Right lobe of liver (tissue), 6 donors: ENCODE measurements around the gene PIP5K1B. TPM values are rescaled to one million over a fixed set of nuclear protein-coding genes. Genes with fewer than 3 reads are reported as not detected.

Experiments used
- ATAC-seq, 4 donors: fragments of 200-7000 bp; cut with Tn5 transposase; one replicate each; pipeline ENCODE4 v1.9.1; 2020; ENCODE audit warnings: mild to moderate bottlenecking in 4 of 4, moderate library complexity in 4 of 4
- DNase-seq, 3 donors: peaks; one replicate each; pipeline ENCODE4 v3.0.0-alpha.2; 2020
- H3K27ac ChIP-seq, 3 donors: fragments of 200-600 bp; one replicate each; pipeline ENCODE4 v1.8.0; 2022
- H3K27me3 ChIP-seq, 2 donors: fragments of 200-600 bp; one replicate each; pipeline ENCODE4 v1.8.0; 2022
- H3K36me3 ChIP-seq, 4 donors: fragments of 200-600 bp; sonication (generic) in 1 of 4; one replicate each; pipeline versions ENCODE4 v1.5.1 to v1.8.0; 2017 to 2022; ENCODE audit warnings: control low read depth in 1 of 4
- H3K4me1 ChIP-seq, 4 donors: fragments of 200-600 bp; sonication (generic) in 1 of 4; one replicate each; pipeline versions ENCODE4 v1.5.1 to v1.8.0; 2017 to 2022; ENCODE audit warnings: control low read depth in 1 of 4
- H3K4me3 ChIP-seq, 3 donors: fragments of 200-600 bp; one replicate each; pipeline ENCODE4 v1.8.0; 2022
- H3K9me3 ChIP-seq, 4 donors: fragments of 200-600 bp; sonication (generic) in 1 of 4; one replicate each; pipeline versions ENCODE4 v1.5.1 to v1.8.0; 2017 to 2022; ENCODE audit warnings: control low read depth in 1 of 4
- POLR2A ChIP-seq: fragments of 450-650 bp; IDR thresholded peaks from one replicate; pipeline ENCODE4 v1.6.1; 2017; ENCODE audit warnings: antibody characterized with exemption, mild to moderate bottlenecking
- WGBS: methylation state at CpG from one replicate; pipeline ENCODE4 v1.1.6; 2018; ENCODE audit warnings: low coverage, low lambda C conversion rate; ENCODE audit not compliant: insufficient coverage; ENCODE audit errors: missing lambda C conversion rate; 5-methylcytosine and 5-hydroxymethylcytosine counted together
- intact Hi-C, 2 donors: fragments of 100-400 bp; cut with DNase I; formaldehyde crosslinking; loops; one replicate each; pipeline versions ENCODE4 v1.11.2 to v1.14.1; 2022
- total RNA-seq, 6 experiments: library from RNA; depleted of rRNA in 2 of 6; stranded (reverse); fragments of >200 nt in 2 of 6; fragmentation: NEBNext Ultra II Directional in 3 of 6; extraction: Animal tissue kit (Norgen Biotek cat#: 25700) in 3 of 6; gene quantifications; one replicate each; pipeline versions ENCODE4 v1.1.0 to v1.2.4, GENCODE V29; 2016 to 2023
- TF ChIP-seq, protein P1 (sequence below), 4 donors: fragments of 200-600 bp in 3 of 4; fragments of 450-650 bp in 1 of 4; IDR thresholded peaks; one replicate each; pipeline versions ENCODE4 v1.5.1 to v1.8.0; 2016 to 2022; ENCODE audit warnings: antibody characterized with exemption in 4 of 4, mild to moderate bottlenecking in 2 of 4
- donor health status: DM: no; HTN: yes; CAD: no.
- donor health status: DM: no; HTN: no; CAD: no.
- donor health status: DM: no; HTN: no; CAD: no.
- donor health status: DM: no; HTN: yes; CAD: no.
- donor health status: DM: no; HTN: yes; CAD: no.

The PIP5K1B gene
- total RNA-seq, 6 experiments from 2014 or later = 0.27 to 0.71 TPM; not detected in 4

DNA sequence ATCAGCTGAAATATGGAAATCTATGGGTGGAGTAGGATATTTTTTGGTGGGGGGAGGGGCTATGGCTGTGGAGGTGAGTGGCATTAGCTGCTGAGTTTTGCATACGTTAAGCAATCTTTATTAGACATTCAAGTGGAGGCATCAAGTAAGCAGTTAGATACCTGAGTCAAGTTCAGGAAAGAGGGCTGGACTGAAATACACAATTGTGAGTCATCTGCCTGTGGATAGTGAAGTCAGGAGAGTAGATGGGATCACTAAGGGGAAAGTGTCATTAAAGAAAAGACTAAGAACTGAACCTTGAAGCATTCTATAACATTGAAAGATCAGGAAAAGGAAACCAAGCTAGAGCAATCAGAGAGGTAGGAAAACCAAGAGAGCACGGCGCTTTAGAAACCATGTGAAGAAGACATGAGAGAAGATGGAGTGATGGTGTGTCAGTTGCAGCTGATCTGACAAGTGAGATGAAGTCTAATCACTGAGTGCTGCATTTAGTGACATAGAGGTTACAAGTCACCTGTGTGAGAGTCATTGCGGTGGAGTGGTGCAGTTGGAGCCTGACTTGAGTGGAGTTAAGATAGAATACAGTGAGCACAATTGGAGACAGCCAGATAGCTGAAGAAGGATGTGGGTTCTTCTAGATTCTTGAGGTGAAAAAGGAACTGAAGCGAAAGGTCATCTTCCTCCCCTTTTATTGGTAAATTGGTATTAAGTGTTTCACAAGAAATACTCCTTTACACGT, 88.7 kb downstream of the PIP5K1B start:
- Histone ChIP-seq H3K27ac (no peak overlapping the region), H3K9me3 (no peaks in the 10 kb centered on the region), H3K36me3 (no peaks in the 10 kb centered on the region), H3K4me3 (no peak overlapping the region), H3K27me3 (no peaks in the 10 kb centered on the region), H3K4me1 (no peaks in the 10 kb centered on the region)
- no peak for ATAC-seq
- TF ChIP-seq, protein P1, sequence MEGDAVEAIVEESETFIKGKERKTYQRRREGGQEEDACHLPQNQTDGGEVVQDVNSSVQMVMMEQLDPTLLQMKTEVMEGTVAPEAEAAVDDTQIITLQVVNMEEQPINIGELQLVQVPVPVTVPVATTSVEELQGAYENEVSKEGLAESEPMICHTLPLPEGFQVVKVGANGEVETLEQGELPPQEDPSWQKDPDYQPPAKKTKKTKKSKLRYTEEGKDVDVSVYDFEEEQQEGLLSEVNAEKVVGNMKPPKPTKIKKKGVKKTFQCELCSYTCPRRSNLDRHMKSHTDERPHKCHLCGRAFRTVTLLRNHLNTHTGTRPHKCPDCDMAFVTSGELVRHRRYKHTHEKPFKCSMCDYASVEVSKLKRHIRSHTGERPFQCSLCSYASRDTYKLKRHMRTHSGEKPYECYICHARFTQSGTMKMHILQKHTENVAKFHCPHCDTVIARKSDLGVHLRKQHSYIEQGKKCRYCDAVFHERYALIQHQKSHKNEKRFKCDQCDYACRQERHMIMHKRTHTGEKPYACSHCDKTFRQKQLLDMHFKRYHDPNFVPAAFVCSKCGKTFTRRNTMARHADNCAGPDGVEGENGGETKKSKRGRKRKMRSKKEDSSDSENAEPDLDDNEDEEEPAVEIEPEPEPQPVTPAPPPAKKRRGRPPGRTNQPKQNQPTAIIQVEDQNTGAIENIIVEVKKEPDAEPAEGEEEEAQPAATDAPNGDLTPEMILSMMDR (IDR thresholded peaks at IDR 0.05) = no peak
- no peak for TF ChIP-seq POLR2A
- 57% methylated on average over 4 of the region's 6 CpGs for WGBS
- no peak for DNase-seq
- intact Hi-C loops = no loop called here

GRCh38 chr9:68794898-68795297, 89.9 kb downstream of the PIP5K1B start:
- intact Hi-C loops = no loop called here
- Histone ChIP-seq H3K4me3 (no peak overlapping the region), H3K27me3 (no peaks in the 10 kb centered on the region), H3K9me3 (no peaks in the 10 kb centered on the region), H3K36me3 (no peaks in the 10 kb centered on the region), H3K4me1 (no peaks in the 10 kb centered on the region), H3K27ac (no peak overlapping the region)
- WGBS = 31% methylated on average over 4 of the region's 4 CpGs
- TF ChIP-seq POLR2A = no peak
- TF ChIP-seq, protein P1 (IDR thresholded peaks at IDR 0.05) = no peak
- no peak for DNase-seq
- no peak for ATAC-seq

- no peaks in the 10 kb centered on the region for H3K36me3 ChIP-seq
- TF ChIP-seq POLR2A = no peak
- TF ChIP-seq, protein P1 (IDR thresholded peaks at IDR 0.05) = no peak
- DNase-seq (no peak), ATAC-seq (no peak)
- H3K27ac ChIP-seq = no peak overlapping the region
- H3K4me3 ChIP-seq = no peak overlapping the region
- WGBS = 45% methylated on average over 2 of the region's 2 CpGs
- no peaks in the 10 kb centered on the region for H3K4me1 ChIP-seq
- no peaks in the 10 kb centered on the region for H3K27me3 ChIP-seq
- intact Hi-C loops = no loop called here
- no peaks in the 10 kb centered on the region for H3K9me3 ChIP-seq
These were observed 90.4 kb downstream of the PIP5K1B start for GRCh38 chr9:68795411-68795810.

- H3K9me3 ChIP-seq = no peaks in the 10 kb centered on the region
- no peak for DNase-seq
- no peaks in the 10 kb centered on the region for H3K27me3 ChIP-seq
- TF ChIP-seq, protein P1 (IDR thresholded peaks at IDR 0.05) = no peak
- TF ChIP-seq POLR2A = no peak
- H3K4me3 ChIP-seq = no peak overlapping the region
- H3K36me3 ChIP-seq = no peaks in the 10 kb centered on the region
- intact Hi-C loops = no loop called here
- no peaks in the 10 kb centered on the region for H3K4me1 ChIP-seq
- H3K27ac ChIP-seq = no peak overlapping the region
- WGBS = 69% methylated on average over 3 of the region's 3 CpGs
- no peak for ATAC-seq
These were observed 92.1 kb downstream of the PIP5K1B start for GRCh38 chr9:68797116-68797515.
